Middle frontal gyrus (tissue), 1 donor: ENCODE data around the gene MRPL36.

ENCODE experiments used
- DNase-seq: peaks from one replicate; pipeline ENCODE4 v3.0.0-alpha.2; 2015; ENCODE audit warnings: low spot score; ENCODE audit errors: extremely low spot score

Gene MRPL36

DNA sequence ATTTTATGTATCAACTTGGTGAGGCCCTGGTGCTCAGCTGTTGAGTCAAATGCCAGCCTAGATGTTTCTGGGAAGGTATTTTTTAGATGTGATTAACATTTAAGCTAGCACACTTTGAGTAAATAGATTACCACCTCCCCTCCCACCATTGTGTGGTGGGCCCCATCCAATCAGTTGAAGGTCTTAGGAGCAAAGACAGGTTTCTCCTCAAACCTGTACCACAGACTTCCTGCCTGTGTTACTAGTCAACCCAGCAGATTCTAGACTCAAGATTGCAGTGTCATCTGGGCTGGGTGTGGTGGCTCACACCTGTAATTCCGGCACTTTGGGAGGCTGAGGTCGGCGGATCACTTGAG, 33.8 kb downstream of the MRPL36 start:
- no peak for DNase-seq

DNA sequence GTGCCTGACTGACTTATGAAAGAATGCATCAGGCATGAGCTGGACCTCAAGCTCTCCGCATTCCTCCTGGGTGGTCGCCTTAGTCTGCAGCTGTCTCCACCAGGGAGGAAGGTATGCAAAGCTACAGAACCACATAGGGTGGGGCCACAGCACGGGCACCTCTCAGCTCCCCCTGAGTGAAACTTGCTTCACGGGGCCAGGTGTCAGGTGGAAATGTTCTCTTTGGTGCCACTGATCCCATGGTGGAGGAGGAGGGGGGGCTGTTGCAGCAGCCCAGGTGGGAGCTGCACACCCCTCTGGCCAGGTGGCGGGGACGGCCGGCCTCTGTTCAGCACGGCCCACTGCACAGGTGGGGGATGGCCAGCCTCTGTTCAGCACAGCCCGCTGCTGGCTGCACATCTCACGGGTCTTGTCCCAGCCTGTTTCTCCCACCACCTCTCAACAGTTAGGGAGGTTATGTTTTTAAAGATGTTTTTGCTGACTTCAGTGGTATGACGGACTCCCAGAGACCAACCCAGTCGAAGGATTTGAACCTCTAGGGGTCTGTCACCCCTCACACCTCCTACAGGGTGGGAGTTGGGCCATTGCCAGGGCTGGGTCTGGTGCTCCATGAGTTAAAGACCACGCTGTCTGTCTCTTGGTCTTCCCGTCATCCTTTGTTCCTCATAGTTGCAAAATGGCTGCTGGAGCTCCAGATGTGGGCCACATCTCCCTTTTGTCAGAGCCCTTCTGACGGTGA, 34.3 kb downstream of the MRPL36 start:
- DNase-seq: no peak

DNA sequence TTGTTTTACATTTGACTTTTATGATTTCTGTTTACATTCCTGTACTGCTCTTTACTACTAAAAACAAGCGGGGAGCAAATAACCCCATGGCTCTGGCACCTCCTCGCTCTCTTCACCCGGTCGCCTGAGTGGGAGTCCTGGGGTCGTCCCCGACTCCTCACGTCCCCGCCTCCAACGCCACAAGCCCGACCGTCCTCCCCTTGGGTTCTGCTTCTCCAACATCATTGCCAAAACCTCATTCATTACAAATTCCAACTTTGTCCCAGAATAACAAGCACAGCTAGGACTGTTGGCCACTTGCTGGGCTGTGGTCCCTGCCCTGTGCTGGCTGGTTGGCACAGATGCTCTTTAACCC, 35.1 kb downstream of the MRPL36 start:
- no peak for DNase-seq

DNA sequence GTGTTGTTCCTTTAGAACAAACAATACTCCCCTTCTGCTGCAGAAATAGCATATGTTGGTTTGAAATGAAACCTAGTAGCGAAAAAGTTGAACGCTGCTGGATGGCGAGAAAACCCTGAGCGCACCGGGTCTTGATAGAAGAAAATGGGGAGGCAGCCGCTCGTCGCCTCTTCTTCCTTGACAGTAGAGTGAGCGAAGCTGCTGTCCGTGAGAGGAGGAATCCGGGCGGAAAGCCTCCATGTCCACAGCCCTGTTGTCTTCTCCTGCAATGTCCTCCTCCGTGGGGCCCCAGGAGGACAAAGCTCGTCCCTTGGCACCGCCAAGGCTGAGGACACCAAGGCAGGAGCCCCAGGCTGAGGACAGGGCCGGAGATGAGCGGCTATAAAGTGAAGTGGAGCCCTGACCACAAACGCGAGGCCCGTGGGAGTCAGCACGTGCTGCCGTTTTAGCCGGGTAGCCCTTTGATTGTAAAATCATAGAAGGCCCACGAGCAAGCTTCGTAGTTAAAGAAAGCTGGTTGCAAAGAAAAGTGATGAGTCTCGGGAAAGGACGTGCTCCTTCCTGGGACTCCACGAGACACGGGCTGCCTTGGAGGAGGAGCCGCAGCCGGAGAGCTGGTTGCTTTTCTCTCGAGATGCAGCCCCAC, 35.6 kb downstream of the MRPL36 start:
- no peak for DNase-seq

DNA sequence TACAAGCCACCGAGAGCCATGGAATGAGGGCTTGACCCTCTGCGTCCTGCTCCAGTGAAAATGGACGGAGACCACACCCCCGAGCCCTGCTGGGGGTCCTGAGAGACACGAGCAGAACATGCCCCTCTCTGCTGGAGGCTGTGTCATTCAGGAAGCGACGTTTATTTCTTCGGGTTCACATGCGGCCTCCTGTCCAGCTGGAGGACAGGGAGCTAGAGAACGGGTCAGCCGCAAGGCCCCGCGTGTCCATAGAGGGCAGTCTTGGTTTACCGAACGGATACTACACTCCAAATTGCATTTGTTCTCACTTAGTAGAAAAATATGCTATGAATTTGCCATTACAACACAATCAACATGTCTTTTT, 36.1 kb downstream of the MRPL36 start:
- DNase-seq: no peak

DNA sequence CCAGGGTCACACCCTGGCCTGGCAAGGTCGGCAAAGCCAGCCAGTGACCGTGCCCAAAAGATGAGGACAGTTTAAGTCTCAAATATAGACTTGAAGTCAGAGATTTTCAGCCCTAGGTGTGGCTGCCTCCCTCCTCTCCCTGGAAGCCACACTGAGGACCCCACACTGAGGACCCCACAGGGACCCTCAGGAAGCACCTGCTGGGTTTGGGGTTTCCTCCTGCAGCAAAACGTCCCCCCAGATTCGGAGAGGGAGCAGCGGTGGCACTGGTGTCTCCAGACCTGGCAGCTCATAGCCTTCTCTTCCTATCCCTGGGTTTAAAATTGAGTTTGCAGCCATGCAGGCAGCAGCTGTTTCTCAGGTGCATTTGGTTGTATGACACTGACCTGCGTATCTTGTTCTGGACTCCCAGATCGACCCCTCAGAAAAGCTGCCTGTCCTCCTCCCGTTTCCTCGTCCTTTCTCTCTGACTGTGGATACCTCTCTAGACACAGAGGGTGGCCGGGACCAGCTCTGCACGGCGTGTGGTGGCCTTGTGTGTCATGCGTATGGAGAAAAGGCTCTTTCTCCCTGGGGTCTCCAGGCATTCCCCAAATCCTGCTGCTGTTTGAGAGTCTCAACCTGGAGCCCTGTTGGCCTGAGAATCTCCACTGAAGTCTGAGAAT, 36.6 kb downstream of the MRPL36 start:
- no peak for DNase-seq

DNA sequence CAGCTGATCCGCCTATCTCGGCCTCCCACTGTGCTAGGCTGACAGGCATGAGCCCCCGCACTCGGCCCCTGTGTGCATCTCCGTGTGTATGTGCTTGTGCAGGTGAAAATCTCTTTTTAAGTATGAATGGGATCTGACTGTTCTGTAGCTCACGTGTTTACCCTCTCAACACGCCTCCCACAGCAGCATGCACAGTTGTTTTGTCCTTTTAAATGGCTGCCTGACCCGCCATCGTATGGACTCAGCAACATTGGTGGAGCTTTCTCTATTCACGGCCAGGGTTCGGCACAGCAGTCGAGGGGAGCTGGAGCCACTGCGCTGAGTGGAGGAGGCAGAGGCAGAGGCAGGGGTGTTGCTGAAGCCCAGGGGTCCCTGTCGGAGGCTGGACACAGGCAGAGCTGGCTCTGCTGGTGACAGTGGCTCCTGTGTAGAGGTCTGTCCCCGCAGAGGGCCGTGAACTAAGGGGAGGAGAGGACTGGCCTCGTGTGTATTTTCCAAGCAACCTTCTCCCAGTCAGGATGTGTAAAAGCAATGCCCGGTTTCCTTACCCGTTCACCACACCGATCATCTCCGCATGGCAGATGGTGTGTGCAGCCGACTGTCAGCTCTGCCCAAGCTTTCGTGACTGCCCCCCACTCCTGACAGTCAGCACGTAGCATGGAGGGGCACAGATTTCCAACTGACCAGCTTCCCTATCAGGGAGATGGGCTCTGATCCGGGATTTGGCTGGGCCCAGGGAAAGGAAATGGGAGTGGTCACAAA, 37.3 kb downstream of the MRPL36 start:
- DNase-seq: no peak

DNA sequence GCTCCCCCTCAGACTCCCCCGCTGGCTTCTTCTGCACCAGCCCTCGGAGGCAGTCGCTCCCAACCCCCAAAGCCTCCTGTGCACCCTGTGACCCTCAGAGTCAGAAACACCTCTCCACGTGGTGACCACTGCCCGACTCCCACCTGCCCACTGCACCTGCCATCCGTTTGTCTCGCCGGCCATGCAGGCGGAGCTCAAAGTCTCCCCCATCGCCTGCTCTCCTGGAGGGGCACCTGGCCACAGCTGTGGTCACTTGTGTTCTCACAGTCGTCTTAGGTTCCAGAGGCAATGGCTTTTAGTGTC, 38.2 kb downstream of the MRPL36 start:
- DNase-seq: no peak

DNA sequence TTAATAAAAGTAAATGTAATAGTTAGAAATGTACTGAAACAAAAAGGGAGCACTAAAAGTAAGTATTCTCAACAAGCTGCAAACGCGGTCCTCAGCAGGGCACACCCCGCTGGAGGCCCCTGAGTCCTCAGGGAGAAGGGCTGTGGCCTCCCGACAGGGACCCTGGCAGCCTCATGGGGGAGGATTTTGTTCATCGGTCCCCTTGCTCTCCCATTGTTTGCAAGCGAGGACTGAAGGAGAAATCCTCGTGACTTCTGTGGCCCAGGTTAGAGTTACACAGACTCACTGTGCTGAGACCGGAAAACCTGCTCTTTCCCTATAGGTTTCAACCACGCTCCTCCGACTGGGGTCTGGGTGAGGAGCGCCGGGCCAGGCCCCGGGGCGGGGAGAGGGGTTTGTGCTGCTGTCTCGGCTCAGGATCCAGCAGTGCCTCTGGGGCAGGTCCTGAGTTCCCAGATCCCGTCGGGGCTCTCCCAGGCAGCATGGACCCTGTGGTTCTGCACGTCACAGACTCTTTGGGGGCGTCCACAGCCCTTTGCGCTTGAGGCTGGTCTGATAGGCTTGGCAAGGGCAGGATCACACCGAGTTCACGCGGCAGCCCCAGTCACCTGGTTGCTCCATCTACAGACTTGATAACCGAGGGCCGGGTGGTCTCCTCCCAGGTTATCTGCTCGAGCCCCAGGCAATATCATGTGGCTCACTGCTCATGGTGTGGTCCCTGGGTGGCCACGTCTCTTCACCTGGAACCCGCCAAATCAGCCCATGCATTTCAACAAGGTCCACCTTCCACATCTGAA, 38.8 kb downstream of the MRPL36 start:
- DNase-seq: no peak

DNA sequence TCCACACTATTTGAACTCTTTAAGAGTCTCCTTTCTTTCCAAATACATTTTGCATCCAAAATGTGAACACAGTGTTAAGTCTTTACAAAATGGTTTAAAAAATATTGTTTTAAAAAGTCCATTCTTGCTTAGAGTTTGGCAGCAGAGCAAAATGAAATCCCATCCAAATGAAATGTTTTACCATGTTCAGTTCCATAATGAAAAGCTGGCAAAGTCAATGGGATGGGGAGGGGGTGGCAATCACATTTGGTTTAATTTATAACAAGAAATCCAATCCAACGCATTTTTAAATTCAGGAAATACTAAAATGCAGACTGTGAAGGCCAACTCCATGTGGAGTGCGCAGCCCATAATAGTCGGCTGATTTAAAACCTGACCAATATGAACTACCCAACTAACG, 39.4 kb downstream of the MRPL36 start:
- no peak for DNase-seq

DNA sequence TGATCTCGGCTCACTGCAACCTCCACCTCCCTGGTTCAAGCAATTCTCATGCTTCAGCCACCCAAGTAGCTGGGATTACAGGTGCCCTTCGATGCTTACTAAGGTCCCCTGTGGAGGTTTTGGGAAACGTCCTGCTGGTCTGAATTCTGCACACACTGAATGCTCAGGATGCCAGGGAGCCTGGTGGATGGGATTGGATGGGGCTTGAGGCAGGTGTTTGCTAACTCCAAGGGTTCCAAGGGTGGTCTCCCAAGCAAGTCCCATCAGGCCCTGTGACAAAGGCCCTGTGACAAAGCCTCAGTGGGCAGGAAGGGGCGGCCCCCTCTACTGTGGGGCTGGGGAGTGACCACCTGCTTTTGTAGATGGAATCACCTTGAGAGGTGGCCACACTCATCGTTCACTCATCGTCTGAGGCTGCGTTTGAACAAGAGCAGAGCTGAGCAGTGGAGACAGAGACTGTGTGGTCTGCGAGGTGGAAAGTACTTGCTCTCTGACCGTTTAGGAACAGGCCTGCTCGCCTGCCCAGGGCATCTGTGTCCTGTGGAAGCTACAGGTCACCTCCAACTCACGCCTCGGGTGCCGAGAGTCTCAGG, 40.2 kb downstream of the MRPL36 start:
- DNase-seq: no peak

DNA sequence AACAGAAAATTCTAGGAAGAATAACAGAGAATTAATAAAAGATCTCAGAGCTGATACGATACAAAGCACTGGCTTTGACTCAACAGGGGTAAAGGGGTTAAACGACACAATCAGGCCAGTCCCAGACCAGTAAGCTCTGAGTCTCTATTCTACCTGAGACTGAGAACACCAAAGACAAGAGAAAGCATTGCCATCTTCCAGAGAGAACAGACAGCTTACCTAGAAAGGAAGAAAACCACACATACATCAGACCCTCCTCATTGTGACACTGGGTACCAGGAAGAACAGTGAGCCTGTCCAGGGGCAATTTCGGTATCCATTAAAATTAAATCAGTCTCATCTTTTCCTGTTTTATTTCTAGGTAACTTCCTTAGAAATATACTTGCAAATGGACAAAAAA, 41.1 kb downstream of the MRPL36 start:
- no peak for DNase-seq

DNA sequence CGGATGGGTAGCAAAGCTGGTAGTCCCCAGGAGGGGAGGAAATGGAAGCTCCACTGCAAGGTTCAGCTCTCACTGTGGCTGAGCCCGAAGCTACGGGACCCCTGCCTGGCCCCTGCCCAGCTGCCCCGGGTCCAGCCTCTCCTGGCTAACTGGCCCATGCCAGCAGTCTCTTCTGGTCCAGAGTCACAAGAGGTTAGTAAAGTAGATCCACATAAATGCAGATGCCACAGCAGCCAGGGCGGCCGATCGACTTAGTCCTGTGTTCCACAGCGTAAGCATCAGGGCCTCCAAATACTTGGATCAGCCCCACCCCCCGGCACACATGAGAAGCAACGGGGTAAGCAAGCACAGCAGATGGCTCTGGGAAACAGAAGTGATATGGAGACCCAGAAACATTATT, 42.1 kb downstream of the MRPL36 start:
- no peak for DNase-seq

DNA sequence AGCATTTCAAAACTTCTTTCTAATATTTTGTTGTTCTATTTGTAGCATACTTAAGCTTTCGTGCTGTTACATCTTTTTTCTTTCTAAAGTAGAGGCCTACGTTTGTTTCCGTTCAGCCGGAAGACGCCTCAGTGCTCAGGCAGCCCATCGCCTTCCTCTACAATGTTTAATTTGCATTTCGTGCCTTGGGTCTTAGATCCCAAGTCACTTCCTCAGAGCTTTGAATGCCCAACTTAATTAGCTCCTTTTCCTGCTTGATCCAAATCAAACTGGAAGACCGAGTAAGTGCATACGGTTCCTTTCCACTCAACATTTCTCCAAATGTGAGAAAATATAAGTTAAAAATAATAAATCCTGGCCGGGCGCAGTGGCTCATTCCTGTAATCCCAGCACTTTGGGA, 43.2 kb downstream of the MRPL36 start:
- no peak for DNase-seq

DNA sequence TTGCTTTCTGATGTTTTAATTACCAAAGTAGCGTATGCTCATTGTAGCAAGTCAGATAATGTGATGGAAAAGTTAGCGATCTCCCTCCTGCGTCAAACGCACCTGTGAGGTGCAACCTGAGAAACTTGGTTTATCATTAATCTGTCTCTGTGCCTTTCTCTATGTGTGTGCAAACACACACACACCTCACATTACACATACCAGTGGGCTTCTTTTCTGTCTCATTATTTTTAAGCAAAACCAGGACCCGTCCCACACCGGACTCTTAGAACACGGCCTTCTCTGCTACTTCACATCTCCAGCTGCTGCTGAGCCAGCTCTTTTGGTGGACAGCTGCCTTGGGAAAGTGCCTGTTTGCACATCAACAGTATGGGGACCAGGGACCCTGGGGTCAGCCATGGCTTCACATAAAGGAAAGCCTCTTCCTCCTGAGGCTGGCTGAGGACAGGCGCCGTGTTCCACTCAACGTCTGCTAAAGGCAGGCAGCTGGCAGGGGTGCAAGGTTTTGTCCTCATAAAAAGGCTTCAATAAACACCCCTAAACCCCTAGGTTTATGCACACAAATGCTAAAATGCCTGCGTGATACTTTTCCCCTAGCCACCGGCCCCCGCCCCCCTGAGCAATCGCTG, 44.2 kb downstream of the MRPL36 start:
- DNase-seq: no peak

DNA sequence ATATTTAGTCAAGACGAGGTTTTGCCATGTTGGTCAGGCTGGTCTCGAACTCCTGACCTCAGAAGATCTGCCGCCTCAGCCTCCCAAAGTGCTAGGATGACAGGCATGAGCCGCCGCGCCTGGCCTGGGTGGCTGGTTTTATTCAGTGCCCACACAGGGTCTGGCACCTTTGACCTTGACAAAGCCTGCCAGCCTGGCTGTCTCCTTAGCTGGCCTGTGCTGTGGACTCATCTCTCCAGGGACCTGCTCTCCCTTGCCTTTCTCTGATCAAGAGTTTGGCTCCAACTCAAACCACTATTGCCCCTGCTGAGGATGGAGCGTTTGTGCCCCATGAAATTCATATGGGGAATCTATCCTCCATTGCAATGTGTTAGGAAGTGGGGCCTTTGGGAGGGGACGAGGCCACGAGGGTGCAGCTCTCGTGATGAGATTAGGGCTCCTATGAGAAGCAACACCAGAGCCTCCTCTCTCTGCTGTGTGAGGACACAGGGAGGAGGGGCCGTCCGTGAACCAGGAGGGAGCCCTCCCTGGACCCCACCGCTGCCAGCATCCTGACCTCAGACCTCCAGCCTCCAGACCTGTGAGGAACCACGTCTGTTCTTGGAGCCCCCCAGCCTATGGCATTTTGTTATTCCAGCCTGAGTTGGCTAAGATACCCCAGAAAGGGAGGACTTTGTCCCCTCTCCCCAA, 45.0 kb downstream of the MRPL36 start:
- no peak for DNase-seq

DNA sequence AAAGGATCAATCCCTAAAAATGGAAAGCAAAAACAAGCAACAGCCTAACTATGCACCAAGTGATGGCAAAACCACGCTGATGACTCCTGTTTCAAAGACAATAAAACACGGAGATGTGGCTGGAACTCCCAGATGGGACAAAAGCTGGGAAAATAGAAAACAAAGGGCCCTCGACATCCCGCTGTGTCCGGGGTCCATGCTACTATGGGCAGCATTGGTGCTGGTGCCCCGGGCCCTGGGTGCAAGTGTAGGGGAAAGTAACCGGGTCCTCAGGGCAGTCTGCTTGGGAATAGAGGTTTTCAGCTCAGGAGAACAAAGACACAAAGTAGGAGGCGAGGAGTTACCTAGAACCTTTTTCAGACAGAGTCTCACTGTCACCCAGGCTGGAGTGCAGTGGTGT, 46.1 kb downstream of the MRPL36 start:
- DNase-seq: no peak

DNA sequence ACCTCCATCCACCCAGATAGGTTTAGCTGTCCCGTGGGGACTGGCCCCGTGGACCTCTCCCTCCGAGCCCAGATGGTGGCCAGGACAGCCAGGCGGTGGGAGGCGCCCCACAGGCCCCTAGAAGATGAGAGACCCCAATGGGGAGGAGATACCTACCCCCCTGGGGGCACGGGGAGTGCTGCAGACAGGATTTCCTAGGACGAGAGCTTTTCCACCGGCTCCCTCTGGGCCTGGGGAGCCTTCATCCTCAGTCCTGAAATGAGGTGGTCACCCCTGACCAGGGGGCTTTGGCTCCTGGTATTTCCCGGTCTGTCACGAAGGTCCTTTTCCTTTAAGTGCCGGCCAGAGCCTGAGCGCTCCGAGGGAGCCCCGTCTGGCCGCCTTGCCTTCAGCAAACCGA, 46.8 kb downstream of the MRPL36 start:
- DNase-seq: no peak

DNA sequence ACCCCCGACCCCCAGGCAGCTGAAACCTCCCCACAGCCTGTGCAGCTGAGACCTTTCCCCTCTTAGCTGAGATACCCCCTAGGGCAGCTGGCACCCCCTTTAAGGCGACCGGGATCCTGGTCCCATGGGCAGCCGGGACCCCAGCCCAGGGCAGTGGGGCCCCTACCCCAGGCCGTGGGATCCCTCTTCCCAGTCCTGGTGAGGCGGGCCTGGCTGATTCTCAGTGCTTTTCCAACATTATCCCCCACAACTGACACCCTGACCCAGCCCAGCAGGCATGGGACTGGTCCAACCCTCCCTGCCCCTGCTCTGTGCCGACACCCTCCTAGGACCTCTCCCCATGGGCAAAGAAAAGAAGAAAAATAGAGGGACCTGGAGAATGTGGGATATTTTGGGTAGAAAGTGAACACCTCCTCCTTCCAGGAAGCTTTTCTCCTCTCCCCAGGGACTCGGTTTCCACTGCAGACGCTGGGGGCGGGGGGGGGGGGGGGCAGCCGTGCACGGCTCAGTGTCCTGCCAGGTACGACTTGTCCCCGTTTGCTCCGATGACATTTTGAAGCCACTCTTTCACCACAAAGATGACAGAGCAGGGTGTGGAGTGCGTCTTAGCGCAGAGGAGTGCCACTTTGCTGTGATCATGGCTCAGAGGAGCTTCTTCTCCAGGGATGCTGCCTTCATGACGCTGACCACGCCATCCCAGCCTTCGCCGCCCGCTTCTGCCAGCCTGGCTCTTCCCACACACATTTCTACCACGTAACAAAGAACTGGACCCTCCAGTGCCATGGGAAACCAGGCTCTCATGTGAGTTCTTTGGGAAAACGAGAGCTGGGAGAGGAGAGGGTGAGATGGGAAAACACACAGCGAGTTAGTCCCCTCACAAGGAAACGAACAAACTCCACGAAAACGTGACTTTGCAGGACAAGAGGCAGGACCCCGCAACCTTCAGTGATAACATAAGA, 47.5 kb downstream of the MRPL36 start:
- no peak for DNase-seq
